Sigmoid colon (tissue), 4 donors: ENCODE data around the gene PLEKHG3.

ENCODE experiments used
- EP300 ChIP-seq, 4 donors: sonication (generic); formaldehyde crosslinking; IDR thresholded peaks; one replicate each; pipeline ENCODE4 v1.6.1; 2017; ENCODE audit warnings: antibody characterized with exemption in 4 of 4
- POLR2A ChIP-seq, 2 donors: fragments of 450-650 bp; IDR thresholded peaks; one replicate each; pipeline ENCODE4 v1.6.1; 2016; ENCODE audit warnings: antibody characterized with exemption in 2 of 2, mild to moderate bottlenecking in 2 of 2, moderate library complexity in 2 of 2
- POLR2AphosphoS5 ChIP-seq, 4 donors: sonication (generic); formaldehyde crosslinking; IDR thresholded peaks; one replicate each; pipeline ENCODE4 v1.6.1; 2017; ENCODE audit warnings: antibody characterized with exemption in 4 of 4
- TF ChIP-seq, protein P1 (sequence below), 4 experiments: fragments of 450-650 bp in 3 of 4; fragments of 200-600 bp in 1 of 4; IDR thresholded peaks; one replicate each; pipeline ENCODE4 v1.5.1; 2016 to 2019; ENCODE audit warnings: antibody characterized with exemption in 4 of 4, mild to moderate bottlenecking in 3 of 4, moderate library complexity in 2 of 4

DNA sequence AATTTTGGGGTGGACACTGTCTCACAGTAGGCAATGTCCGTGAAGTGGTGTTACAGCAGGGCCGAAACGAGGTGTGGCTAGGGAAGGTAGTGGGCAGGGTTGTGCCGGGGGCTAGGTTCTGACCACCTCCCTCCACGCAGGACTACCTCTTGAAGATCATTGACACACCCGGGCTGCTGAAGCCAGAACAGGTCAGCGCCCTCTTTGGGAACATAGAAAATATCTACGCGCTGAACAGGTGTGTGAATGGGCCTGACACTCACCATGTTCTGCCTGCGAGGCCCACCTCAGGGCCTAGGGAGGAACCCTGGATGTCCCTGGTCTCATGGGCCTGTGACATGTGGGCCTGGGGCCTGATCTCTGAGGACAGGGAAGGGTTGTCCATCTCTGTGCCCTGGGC lies 24.6 kb downstream of the PLEKHG3 start:
- TF ChIP-seq, protein P1, sequence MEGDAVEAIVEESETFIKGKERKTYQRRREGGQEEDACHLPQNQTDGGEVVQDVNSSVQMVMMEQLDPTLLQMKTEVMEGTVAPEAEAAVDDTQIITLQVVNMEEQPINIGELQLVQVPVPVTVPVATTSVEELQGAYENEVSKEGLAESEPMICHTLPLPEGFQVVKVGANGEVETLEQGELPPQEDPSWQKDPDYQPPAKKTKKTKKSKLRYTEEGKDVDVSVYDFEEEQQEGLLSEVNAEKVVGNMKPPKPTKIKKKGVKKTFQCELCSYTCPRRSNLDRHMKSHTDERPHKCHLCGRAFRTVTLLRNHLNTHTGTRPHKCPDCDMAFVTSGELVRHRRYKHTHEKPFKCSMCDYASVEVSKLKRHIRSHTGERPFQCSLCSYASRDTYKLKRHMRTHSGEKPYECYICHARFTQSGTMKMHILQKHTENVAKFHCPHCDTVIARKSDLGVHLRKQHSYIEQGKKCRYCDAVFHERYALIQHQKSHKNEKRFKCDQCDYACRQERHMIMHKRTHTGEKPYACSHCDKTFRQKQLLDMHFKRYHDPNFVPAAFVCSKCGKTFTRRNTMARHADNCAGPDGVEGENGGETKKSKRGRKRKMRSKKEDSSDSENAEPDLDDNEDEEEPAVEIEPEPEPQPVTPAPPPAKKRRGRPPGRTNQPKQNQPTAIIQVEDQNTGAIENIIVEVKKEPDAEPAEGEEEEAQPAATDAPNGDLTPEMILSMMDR (IDR thresholded peaks at IDR 0.05) = no peak
- TF ChIP-seq POLR2A (IDR thresholded peaks at IDR 0.05) (no peak), EP300 (IDR thresholded peaks at IDR 0.05) (no peak), POLR2AphosphoS5 (IDR thresholded peaks at IDR 0.05) (no peak)
